Amniotic stem cell (primary cell): ENCODE data around the gene IKZF2.

Experiments used
- DNase-seq: peaks from one replicate; lab custom pipeline; 2025; lab: John Stamatoyannopoulos, UW

IKZF2 gene

DNA sequence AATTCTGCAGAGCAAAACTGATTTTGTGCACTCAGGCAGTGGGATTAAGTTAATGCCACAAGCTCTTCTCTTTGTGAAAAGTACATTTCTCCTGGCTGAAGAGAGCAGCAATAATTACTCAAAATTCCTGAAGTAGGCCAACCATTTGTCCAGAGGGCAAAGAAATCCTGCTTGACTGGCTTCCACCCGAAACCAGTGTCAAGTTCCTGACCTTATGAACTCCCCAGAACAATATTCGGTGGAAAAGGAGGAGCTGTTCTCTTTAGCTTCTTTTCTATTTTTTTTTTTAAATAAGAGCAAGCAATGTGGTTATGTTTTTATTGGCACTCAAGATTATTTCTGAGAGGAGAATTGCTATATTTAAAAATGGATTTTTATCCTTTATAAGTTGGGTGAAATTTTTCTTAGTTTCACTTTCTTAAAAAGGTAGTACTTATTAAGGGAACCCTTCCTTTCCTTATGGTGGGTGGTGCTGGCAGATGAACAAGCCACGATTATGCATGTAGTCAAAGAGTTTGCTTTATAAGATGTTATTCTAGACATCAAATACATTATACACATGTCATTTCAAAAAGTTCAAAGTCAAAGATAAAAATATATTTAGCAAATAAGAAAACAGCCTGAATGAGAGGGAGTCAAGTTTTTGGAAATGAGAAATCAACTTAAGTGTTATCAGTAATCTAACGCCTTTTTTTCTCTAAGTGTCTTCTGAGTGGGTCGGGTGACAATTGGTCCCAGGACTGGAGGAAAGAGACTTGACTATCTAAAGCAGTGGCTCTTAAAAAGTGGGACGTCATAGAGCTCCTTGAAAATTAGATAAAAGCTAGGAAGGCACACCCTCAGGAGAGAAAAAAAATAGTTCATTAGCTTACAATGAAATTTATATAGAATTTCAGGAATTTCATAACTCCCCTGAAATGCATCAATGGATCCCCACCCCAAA, 194.5 kb downstream of the IKZF2 start:
- DNase-seq: no peak

- no peak for DNase-seq
These were observed 198.1 kb downstream of the IKZF2 start for GRCh38 chr2:212953170-212953920.

DNA sequence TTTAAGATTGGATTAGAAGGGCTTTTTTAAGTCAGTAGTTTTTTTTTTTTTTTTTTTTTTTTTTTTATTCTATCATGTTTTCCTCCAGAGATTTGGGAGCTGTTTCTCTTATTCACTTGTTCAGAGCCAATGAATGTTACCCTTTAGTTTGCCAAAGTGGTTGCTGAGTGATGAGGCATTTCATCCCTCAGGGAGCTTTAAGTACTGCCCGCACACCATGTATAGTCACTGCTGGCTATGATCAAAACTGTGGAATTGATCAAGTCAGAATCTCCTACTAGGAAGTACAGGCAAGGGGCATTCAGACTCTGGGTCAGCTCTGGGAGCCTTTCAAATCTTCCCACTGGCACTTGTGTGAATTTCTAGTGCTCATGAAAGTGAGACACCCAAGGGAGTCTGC, 201.6 kb downstream of the IKZF2 start:
- DNase-seq: no peak
